Keratinocyte (primary cell): Measurements from ENCODE around the gene DKK3. TPM values are rescaled to one million over a fixed set of nuclear protein-coding genes. Genes with fewer than 3 reads are reported as not detected.

Experiments
- DNase-seq: peaks from one replicate; pipeline ENCODE4 v3.0.0-alpha.2; 2011; ENCODE audit warnings: low read depth, missing footprints, low spot score
- FAIRE-seq: peaks from 2 replicates; lab custom pipeline; 2011; peaks lifted over from hg19 to GRCh38; lab: Jason Lieb, UNC
- H2AFZ ChIP-seq: 2 replicates; pipeline ENCODE4 v1.6.0; 2012; ENCODE audit warnings: low read length, control low read depth, inconsistent platforms; ENCODE audit not compliant: control insufficient read depth
- H3K27ac ChIP-seq: 2 replicates; pipeline ENCODE4 v1.5.1; 2011; ENCODE audit warnings: low read length; ENCODE audit not compliant: control insufficient read depth, insufficient read depth
- H3K27me3 ChIP-seq: 3 replicates; pipeline ENCODE4 v1.6.0; 2011; ENCODE audit warnings: low read length; ENCODE audit not compliant: control insufficient read depth, insufficient read depth; ENCODE audit errors: extremely low read depth
- H3K36me3 ChIP-seq, 2 experiments: 2 replicates in 1 of 2; 3 replicates in 1 of 2; pipeline ENCODE4 v1.5.1; 2011; ENCODE audit warnings: low read length in 2 of 2, mild to moderate bottlenecking in 1 of 2; ENCODE audit not compliant: control insufficient read depth in 2 of 2, insufficient read depth in 2 of 2; ENCODE audit errors: extremely low read depth in 1 of 2
- H3K4me1 ChIP-seq: 3 replicates; pipeline ENCODE4 v1.5.1; 2011; ENCODE audit warnings: low read length; ENCODE audit not compliant: control insufficient read depth, insufficient read depth; ENCODE audit errors: extremely low read depth
- H3K4me2 ChIP-seq: 3 replicates; pipeline ENCODE4 v1.6.0; 2011; ENCODE audit warnings: low read depth, low read length; ENCODE audit not compliant: control insufficient read depth, insufficient read depth; ENCODE audit errors: extremely low read depth
- H3K4me3 ChIP-seq, 3 experiments: fragments of 200-600 bp in 1 of 3; sonication (generic) in 1 of 3; 2 replicates in 2 of 3; 3 replicates in 1 of 3; pipeline ENCODE4 v1.5.1; 2011 to 2016; ENCODE audit warnings: low read length in 3 of 3, mild to moderate bottlenecking in 3 of 3, control low read depth in 2 of 3, inconsistent platforms in 1 of 3, low read depth in 1 of 3, mixed read lengths in 1 of 3, mixed run types in 1 of 3, moderate library complexity in 1 of 3; ENCODE audit not compliant: control insufficient read depth in 2 of 3, insufficient read depth in 2 of 3; ENCODE audit errors: extremely low read depth in 1 of 3
- H3K79me2 ChIP-seq: 2 replicates; pipeline ENCODE4 v1.6.0; 2012; ENCODE audit warnings: low read length; ENCODE audit not compliant: control insufficient read depth, insufficient read depth
- H3K9ac ChIP-seq: 3 replicates; pipeline ENCODE4 v1.6.0; 2011; ENCODE audit warnings: low read length; ENCODE audit not compliant: control insufficient read depth, insufficient read depth; ENCODE audit errors: extremely low read depth
- H3K9me1 ChIP-seq: 3 replicates; pipeline ENCODE4 v1.6.0; 2011; ENCODE audit warnings: low read length; ENCODE audit not compliant: control insufficient read depth, insufficient read depth; ENCODE audit errors: extremely low read depth
- H3K9me3 ChIP-seq: 2 replicates; pipeline ENCODE4 v1.5.1; 2012; ENCODE audit warnings: low read depth, low read length; ENCODE audit not compliant: control insufficient read depth
- H4K20me1 ChIP-seq: 3 replicates; pipeline ENCODE4 v1.6.0; 2011; ENCODE audit warnings: low read length; ENCODE audit not compliant: control insufficient read depth, insufficient read depth; ENCODE audit errors: extremely low read depth
- EZH2 ChIP-seq: IDR thresholded peaks from one replicate; pipeline ENCODE4 v1.6.1; 2012; ENCODE audit warnings: inconsistent platforms, mild to moderate bottlenecking, low read length, moderate library complexity
- dilution Hi-C: fragments of 300-500 bp; cut with MboI; formaldehyde crosslinking; loops from one replicate; pipeline ENCODE4 v1.7.0; 2020; ENCODE audit warnings: low sequenced_read_pairs; ENCODE audit not compliant: extremely low pct_ligation_motif_present
- polyA plus RNA-seq, 5 experiments: library from polyadenylated mRNA; depleted of rRNA in 3 of 5; stranded (reverse) in 3 of 5; stranded (forward) in 1 of 5; unstranded in 1 of 5; fragments of >200 nt; gene quantifications; 1 replicate in 1 of 5; 2 replicates in 3 of 5; 3 replicates in 1 of 5; pipeline versions ENCODE4 v1.2.1 to v1.2.3, GENCODE V29; 2011 to 2012; ENCODE audit warnings: missing spikeins in 2 of 5, low read depth in 1 of 5, low replicate concordance in 1 of 5
- TF ChIP-seq, protein P1 (sequence below), 3 experiments: IDR thresholded peaks in 1 of 3; conservative IDR thresholded peaks in 1 of 3; optimal IDR thresholded peaks in 1 of 3; 2 replicates in 2 of 3; 3 replicates in 1 of 3; pipeline versions ENCODE3 to v1.5.1; 2011; ENCODE audit warnings: low read length in 3 of 3, mild to moderate bottlenecking in 3 of 3, moderate library complexity in 2 of 3, control low read depth in 1 of 3, inconsistent platforms in 1 of 3; ENCODE audit not compliant: insufficient read depth in 2 of 3; ENCODE audit errors: extremely low read depth in 1 of 3

The DKK3 gene
- polyA plus RNA-seq, 1 donor (not counting 4 experiments of a cell fraction or from before 2014, with no cell fraction given), result 712 TPM

- DNase-seq, result no peak
- no peak for TF ChIP-seq EZH2
- TF ChIP-seq, protein P1, sequence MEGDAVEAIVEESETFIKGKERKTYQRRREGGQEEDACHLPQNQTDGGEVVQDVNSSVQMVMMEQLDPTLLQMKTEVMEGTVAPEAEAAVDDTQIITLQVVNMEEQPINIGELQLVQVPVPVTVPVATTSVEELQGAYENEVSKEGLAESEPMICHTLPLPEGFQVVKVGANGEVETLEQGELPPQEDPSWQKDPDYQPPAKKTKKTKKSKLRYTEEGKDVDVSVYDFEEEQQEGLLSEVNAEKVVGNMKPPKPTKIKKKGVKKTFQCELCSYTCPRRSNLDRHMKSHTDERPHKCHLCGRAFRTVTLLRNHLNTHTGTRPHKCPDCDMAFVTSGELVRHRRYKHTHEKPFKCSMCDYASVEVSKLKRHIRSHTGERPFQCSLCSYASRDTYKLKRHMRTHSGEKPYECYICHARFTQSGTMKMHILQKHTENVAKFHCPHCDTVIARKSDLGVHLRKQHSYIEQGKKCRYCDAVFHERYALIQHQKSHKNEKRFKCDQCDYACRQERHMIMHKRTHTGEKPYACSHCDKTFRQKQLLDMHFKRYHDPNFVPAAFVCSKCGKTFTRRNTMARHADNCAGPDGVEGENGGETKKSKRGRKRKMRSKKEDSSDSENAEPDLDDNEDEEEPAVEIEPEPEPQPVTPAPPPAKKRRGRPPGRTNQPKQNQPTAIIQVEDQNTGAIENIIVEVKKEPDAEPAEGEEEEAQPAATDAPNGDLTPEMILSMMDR (optimal IDR thresholded peaks at IDR 0.05 in 1 of 3, IDR thresholded peaks at IDR 0.05 in 1 of 3, conservative IDR thresholded peaks at IDR 0.05 in 1 of 3; ENCODE audit: extremely low read depth in 1 of 3, insufficient read depth in 2 of 3, low read length in 3 of 3), result no peak
- Histone ChIP-seq H3K36me3 (no peaks in the 10 kb centered on the region), H3K27ac (no peak overlapping the region), H3K9me3 (no peaks in the 10 kb centered on the region), H3K27me3 (no peaks in the 10 kb centered on the region), H3K4me2 (no peak overlapping the region), H3K79me2 (no peaks in the 10 kb centered on the region), H3K4me3 (no peak overlapping the region), H4K20me1 (no peaks in the 10 kb centered on the region), H3K4me1 (peaks cover 7% of the 10 kb centered on the region), H2AFZ (no peak overlapping the region), H3K9me1 (no peaks in the 10 kb centered on the region), H3K9ac (no peak overlapping the region)
- no peak for FAIRE-seq
- dilution Hi-C loops, result no loop called here
These were observed 19.9 kb upstream of the DKK3 start for GRCh38 chr11:12028303-12028702.

DNA sequence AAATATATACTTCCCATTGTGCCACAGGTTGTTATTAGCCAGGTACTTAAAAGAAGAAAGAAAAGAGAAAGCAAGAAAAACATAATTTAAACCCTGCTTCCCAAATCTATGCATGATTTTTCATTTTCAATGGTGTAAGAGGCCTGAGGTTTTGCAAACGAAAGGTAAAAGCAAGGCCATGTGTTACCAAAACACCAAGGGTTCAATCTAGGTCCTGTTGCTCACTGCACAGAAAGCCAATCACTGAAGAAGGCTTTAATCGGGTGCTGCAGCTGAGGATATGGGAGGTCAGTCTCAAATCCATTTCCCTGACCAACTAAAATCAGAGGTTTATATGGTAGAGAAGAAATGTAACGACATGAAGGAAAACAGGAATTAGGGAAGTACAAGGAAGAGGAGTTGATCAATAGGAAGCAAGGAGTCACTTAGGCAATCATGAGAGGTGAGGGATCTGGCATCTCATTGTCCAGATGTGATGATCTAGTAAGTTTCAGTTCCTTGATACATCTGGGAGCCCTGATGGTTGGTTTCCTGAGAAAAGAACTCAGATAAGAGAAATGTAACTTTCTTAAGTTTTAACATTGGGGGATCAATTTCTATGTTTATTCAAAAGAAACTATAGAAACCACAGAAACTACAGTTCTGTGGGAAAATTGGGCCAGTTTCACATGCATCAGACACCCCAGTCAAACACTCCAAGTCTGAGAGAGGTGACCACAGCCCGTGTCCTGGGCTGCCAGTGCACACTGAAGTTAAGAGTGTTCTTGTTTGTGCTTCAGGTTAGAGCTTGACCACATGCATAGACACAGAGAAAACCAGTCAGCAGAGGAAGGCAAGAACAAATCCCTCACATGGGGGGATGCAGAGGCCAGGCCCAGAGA lies 18.1 kb upstream of the DKK3 start:
- H3K9me1 ChIP-seq, result no peaks in the 10 kb centered on the region
- no peaks in the 10 kb centered on the region for H3K27me3 ChIP-seq
- dilution Hi-C loops, result no loop called here

More for the DNA sequence above, 18.1 kb upstream of the DKK3 start:
- Histone ChIP-seq H3K79me2 (no peaks in the 10 kb centered on the region), H2AFZ (no peak overlapping the region), H3K9me3 (no peaks in the 10 kb centered on the region), H4K20me1 (no peaks in the 10 kb centered on the region), H3K36me3 (no peaks in the 10 kb centered on the region), H3K9ac (no peak overlapping the region), H3K27ac (no peak overlapping the region), H3K4me1 (peaks cover 7% of the 10 kb centered on the region), H3K4me3 (no peak overlapping the region), H3K4me2 (no peak overlapping the region)
- no peak for FAIRE-seq
- no peak for DNase-seq
- TF ChIP-seq, protein P1 (optimal IDR thresholded peaks at IDR 0.05 in 1 of 3, IDR thresholded peaks at IDR 0.05 in 1 of 3, conservative IDR thresholded peaks at IDR 0.05 in 1 of 3; ENCODE audit: extremely low read depth in 1 of 3, insufficient read depth in 2 of 3, low read length in 3 of 3), result no peak
- no peak for TF ChIP-seq EZH2
